GM10847 (cell line): Measurements from ENCODE around the gene MYL3.

Source experiments
- POLR2A ChIP-seq: IDR thresholded peaks from 2 replicates; pipeline ENCODE4 v1.6.1; 2011; ENCODE audit not compliant: insufficient read length; ENCODE audit errors: extremely low read depth

MYL3 gene

DNA sequence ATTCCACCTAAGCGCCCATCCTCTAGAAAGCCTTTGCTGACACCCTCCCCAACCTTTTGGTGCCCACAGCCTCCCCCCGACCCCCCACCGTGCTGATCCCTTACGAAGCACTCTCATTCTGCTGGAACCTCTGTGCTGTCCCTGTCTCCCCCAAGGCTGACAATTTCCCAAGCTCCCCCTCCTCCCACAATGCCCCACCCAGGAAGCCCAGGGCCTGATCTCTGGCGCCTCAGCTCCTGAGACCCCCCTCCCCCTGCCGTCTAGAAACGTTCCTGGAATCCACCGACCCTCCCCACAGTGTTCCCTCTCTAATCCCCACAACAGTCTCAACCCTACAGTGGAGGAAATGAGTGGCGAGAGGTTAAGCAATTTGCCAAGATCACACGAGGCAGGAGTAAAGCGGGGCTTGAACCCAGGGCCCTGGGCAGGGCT is 18.3 kb downstream of the MYL3 start:
- no peak for TF ChIP-seq POLR2A

DNA sequence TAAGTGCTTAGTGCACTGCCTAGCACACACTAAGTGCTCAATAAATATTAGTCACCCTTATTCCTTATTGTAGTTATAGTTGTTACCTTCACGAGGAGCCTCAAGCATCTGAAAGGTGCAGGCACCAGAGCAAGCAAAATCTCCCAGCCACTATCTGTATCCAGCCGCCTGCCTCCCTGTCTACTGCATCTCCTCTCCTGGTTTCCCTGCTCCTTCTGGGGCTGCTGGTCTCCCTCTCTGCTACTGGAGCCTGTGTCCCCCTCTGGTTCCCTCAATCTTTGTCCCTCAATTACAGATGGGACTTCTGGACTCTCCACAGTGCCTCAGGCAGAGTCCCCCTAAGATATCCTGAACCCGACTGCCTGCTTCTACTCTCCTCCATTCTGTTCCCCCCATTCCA is 18.8 kb downstream of the MYL3 start:
- no peak for TF ChIP-seq POLR2A

DNA sequence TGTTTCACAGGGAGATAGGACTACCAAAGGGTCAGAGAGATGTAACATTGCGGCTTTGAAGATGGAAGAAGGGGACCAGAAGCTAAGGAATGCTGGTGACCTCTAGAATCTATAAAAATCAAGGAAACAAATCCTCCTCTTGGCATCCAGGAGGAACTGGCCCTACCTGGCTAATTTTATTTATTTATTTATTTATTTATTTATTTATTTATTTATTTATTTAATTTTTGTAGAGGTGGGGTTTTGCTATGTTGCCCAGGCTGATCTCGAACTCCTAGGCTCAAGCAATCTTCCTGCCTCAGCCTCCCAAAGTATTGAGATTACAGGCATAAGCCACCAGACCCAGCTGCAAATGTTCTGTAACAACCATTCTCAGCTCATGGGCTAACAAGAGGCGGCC is 19.7 kb downstream of the MYL3 start:
- no peak for TF ChIP-seq POLR2A

DNA sequence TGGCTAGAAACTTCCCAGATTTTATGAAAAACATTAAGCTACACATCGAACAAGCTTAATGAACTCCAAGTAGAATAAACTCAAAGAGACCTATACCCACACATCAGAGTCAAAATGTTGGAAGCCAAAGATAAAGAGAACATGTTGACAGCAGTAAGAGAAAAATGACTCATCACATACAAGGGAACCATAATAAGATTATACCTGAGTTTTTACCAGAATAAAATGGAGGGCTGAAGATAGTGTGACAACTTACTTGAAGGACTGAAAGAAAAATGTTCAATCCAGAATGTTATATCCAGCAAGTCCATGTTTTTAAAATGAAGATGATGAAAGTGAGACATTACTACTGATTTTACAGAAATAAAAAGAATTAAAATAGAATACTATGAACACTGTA is 22.8 kb downstream of the MYL3 start:
- no peak for TF ChIP-seq POLR2A

DNA sequence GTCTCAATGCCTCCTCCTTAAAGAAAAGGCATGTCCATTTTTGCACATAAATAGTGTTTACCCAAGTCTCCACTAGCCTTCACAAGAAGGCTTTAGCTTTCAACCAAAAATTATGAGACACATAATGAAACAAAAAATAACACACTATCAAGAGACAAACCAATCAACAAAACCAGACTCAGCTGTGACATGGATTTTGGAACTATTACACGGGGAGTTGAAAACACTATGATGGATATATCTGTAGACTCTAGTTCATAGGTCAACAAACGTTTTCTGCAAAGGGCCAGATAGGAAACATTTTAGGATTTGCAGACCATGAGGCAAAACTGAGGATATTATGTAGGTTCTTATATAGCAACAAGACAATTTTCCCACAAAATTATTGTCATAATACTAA is 24.9 kb downstream of the MYL3 start:
- TF ChIP-seq POLR2A, result no peak

DNA sequence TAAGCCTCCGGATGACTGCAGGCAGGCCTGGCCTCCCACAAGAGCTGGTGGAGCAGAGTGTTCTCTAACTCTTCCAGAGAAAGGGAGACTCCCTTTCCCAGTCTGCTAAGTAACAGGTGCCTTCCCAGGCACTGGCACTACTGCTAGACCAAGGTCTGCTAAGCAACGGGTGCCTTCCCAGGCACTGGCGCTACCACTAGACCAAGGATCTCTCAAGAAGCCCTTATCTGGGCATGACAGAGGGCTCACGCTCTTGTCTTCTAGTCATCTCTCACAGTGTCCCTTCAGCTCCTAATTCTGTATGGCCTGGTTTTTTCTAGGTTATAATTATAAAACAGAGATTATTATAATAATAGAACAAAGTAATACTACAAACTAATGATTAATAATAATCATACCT is 27.8 kb downstream of the MYL3 start:
- no peak for TF ChIP-seq POLR2A

DNA sequence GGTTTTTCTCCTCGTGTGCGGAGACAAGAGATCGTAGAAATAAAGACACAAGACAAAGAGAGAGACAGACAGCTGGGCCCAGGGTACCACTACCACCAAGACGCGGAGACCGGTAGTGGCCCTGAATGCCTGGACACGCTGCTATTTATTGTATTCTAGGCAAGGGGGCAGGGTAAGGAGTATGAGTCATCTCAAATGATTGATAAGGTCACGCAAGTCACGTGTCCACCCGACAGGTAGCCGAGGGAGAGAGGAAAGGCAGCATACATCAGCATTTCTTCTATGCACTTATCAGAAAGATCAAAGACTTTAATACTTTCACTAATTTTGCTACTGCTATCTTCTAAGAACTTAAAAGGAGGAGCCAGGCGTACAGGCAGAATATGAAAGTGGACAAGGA is 28.2 kb downstream of the MYL3 start:
- no peak for TF ChIP-seq POLR2A

DNA sequence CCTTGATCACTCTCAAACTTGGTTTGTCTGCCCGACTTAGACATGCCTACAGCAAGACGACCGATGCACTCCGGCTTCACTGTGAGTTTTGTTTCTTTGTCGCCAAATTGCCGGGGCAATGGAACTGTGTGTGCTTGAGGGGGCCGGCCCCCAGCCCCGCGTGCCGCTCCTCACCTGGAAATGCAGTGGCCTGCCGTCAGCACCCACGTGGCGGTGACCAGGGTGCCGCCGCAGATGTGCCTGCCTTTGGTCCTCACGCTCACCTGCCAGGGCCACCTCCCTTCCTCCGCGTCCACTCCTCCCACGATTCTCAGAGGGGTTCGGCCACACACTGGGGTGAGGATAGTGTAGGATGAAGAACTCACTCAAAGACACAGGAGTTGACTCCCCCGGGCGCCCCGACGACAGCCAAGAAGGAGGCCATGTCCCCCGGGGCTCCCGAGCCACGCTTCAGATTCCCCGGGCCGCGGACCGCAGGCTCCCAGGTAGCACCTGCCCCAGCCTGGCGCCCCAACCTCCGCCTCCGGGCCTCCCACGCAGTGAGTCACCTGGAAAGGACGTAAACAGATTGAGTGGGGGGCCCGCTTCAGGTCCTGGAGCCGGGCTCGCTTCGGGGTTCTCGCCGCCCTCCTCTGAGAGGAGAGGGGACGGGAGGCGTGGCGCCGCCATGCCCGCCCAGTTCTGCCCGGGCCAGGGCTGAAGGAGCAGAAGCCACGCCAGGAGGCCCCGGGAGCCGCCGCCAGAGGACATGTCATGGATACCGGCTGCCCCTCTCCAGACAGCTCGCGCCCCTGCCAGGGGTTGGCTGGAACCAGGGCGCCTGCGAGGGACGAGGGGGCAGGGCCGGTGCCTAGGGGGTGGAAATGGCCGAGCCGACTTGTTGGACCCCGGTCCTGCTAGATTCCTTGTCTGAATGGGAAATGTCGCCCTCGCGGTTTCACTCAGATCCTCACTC is 29.6 kb downstream of the MYL3 start:
- TF ChIP-seq POLR2A, result no peak

DNA sequence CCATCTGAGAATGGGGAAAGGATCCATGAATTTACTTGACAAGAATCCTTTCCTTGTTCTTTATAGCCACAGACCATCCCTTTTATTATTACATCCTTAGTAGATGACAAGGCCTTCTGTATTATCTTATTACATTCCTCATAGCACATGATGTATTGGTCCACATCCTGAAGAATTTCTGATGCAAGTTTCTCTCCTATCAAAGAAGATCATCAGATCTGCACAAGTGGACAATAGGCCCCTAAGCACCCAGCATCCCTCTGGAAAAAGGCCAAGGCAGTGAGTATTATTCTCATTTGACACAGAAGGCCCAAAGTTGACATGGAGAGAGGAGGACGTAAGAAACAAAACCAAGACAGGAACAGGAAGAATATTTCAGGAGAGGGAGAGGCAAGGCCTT is 31.4 kb downstream of the MYL3 start:
- TF ChIP-seq POLR2A, result no peak

DNA sequence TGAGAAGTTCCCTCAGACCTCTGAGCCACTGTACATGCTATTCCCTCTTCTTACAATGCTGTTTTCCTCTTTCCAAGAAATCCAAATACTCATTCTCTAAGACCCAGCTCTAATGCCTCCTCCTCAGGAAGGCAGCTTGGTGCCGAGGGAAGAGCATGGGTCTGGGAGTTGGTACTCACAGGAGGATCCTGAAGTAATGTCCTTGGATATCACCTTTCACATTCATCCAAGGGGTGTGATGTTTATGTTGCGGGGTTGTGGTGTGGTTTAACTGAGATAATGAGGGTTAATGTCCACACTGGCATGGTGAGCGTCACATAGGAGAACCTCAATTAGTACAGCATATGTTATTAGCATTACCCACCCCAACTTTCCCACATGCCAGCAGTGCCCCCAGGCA is 31.9 kb downstream of the MYL3 start:
- TF ChIP-seq POLR2A, result no peak

DNA sequence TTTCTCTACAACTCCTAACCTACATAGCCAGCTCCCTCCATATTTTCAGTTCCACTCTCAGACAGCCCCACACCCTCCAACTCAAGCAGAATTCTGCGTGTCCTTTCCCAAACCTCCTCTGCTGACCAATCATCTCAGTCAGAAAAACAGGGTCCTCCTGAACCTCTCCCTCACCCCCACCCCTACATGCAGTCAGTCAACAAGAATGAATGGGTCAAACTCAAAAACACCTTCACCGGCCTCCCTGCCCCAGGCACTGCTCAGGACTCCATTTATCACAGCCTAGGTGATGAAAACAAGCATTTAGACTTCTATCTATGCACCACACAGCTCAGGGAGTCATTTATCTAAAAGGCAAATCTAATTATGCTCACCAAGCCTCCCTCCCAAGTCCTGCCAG is 32.4 kb downstream of the MYL3 start:
- no peak for TF ChIP-seq POLR2A

DNA sequence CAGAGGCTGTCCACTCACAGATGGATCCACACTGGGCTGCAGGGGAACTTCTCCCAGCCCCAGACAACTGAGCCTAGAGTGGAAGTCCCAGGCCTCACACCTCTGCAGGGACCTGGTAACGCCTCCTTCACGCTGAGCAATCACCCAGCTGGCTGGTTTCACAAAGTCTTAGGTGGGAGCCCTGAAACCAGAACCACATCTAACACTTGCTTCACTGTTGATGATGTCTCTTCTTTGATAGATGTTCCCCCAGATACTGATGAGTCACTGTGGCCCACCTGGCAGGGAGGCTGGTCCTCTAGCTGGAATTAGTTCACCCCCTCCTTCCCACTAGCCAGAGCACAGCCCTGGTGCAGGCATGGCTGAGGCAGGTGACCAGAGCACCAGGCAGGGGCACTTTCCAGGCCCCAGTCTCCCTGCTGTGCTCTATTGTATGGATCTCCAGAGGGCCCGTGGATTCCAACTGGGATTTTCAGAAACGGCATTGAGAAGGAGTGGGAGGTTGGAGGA is 33.5 kb downstream of the MYL3 start:
- no peak for TF ChIP-seq POLR2A

DNA sequence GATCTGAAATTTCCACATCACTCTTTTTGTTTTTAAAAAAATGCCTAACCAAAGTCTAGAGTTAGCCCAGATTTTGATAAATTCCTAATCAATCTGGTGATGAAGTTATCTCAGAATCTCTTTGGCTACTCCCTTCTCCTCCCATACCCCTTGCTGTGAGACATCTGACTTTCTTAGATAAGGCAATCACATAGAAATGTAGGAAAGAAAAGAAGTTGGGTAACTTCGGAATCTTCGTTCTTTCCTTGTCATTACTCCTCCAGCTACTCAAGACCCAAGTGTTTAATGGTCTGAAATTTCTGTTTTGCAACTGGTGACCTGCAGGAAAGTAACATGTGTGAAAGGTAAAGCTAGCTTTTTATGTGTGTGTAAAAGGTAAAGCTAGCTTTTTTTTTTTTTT is 37.8 kb downstream of the MYL3 start:
- no peak for TF ChIP-seq POLR2A

DNA sequence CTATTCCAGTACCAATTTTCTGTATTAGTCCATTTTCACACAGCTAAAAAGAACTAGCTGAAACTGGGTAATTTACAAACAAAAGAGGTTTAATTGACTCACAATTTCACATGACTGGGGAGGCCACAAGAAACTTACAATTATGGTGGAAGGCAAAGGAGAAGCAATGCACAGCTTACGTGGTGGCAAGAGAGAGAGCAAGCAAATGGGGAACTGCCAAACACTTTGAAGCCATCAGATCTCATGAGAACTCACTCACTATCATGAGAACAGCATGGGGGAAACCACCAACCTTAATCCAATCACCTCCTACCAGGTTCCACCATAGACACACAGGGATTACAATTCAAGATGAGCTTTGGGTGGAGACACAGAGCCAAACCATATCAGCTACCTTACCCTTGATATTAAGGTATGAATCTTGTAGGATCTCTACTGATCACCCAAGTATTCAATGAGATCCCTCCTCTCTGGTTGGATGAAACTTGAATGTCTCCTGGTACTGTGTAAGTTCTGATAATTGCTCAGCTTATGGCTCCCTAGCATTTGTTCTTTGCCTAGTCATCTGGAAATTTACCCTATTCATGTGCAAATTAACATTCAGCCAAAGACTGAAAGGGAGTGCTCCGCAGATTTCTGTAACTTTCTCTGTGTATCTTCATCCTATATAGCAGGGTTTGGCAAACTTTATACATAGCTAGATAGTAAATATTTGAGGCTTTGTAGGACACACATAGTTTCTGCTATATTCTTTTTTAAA is 38.9 kb downstream of the MYL3 start:
- TF ChIP-seq POLR2A, result no peak

DNA sequence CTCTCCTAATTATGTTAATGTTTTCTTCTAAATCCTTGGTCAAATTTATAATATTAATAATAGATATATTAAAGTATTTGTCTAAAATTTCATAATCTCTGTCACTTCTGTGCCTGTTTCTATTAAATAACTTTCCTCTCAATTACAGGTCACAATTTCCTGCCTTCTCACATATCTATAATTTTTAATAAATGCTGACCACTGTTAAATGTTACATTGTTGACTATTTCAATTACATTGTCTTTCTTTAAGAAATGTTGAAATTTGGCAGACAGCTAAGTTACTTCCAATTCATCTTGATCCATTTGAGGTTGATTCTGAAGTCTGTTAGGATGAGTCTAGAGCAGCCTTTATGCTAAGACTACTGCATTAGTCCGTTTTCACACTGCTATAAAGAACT is 41.7 kb downstream of the MYL3 start:
- TF ChIP-seq POLR2A, result no peak

DNA sequence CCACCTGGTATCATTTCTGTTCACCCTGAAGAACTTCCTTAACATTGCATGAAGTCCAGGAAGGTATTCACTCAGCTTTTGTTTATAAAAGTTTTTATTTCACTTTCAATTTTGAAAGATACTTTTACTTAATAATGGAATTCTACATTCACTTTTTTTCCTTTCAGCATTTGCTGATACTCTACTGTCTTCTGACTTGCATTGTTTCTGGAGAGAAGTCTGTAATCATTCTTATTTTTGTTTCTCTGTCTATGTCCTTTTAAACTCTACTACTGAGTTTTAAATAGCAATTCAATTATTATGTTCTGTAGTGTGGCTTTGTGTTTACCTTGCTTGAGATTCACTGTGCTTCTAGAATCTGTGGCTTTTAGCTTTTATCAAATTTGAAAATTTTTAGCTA is 42.4 kb downstream of the MYL3 start:
- no peak for TF ChIP-seq POLR2A

DNA sequence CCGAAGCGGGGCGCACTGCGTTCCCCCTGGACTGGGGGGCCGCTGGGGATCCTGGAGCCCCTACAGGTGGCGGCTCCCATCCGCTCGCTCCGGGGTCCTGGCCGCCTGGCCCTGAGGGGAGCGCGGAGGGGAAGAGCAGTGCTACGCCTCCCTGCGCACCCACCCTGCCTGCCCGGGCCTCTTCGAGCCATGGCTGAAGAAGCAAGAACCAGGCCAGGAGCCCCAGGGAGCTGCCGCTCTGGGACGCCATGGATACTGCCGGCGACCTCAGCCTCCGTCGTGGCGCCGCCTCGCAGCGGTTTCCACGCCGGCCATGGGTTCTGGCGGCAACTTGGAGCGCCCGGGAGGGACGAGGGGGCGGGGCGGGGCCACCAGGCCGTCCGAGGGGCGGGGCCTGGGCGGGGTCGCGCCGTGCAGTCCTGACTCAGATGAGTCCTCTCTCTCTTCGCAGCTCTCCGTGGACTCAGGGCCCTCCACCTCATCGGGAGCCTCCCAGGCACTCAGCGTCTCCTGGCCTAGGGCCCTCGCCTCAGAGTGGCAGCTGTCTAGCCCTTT is 50.9 kb downstream of the MYL3 start:
- TF ChIP-seq POLR2A, result no peak
